Measurements from ENCODE around the gene DNAJC21.
"Not testable (repeated sequence)": the region's sequence is repeated elsewhere in the genome, so short reads cannot be mapped to it uniquely, and the experiment has no call there.

DNAJC21 gene

GRCh38 chr5:34915139-34915855 is 14.1 kb upstream of the DNAJC21 start, which contains the start of the genes BRIX1 and RAD1:
Gene BRIX1 (plus strand): TSS chr5:34915711. CDS start chr5:34915739, 28 bp downstream.
Gene RAD1 (minus strand): TSS chr5:34915504. CDS start chr5:34914892, 612 bp downstream.
- peaks cover 24% of the 10 kb centered on the region for H3K36me3 Mint-ChIP-seq (ENCODE audit: low read depth)
- H3K4me1 Mint-ChIP-seq: peaks cover 27% of the 10 kb centered on the region
- no peak within 1 kb of the TSS for H3K4me3 Mint-ChIP-seq
- H3K27me3 Mint-ChIP-seq (ENCODE audit: low read depth): no peaks in the 10 kb centered on the region
- TF ChIP-seq, protein P1, sequence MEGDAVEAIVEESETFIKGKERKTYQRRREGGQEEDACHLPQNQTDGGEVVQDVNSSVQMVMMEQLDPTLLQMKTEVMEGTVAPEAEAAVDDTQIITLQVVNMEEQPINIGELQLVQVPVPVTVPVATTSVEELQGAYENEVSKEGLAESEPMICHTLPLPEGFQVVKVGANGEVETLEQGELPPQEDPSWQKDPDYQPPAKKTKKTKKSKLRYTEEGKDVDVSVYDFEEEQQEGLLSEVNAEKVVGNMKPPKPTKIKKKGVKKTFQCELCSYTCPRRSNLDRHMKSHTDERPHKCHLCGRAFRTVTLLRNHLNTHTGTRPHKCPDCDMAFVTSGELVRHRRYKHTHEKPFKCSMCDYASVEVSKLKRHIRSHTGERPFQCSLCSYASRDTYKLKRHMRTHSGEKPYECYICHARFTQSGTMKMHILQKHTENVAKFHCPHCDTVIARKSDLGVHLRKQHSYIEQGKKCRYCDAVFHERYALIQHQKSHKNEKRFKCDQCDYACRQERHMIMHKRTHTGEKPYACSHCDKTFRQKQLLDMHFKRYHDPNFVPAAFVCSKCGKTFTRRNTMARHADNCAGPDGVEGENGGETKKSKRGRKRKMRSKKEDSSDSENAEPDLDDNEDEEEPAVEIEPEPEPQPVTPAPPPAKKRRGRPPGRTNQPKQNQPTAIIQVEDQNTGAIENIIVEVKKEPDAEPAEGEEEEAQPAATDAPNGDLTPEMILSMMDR (IDR thresholded peaks at IDR 0.05; ENCODE audit: unreplicated experiment in 3 of 3): peak in 1 of 3 experiments; percentile 7
- H3K27ac Mint-ChIP-seq: peak within 1 kb of the TSS in 1 of 3 experiments; percentile 38
- no peaks in the 10 kb centered on the region for H3K9me3 Mint-ChIP-seq

GRCh38 chr5:34915856-34916192 is 13.5 kb upstream of the DNAJC21 start:
- no peaks in the 10 kb centered on the region for H3K9me3 Mint-ChIP-seq
- peak overlapping the region in 1 of 3 experiments; percentile 19 for H3K27ac Mint-ChIP-seq
- H3K36me3 Mint-ChIP-seq (ENCODE audit: low read depth): peaks cover 27% of the 10 kb centered on the region
- TF ChIP-seq, protein P1 (IDR thresholded peaks at IDR 0.05; ENCODE audit: unreplicated experiment in 3 of 3): no peak
- H3K4me3 Mint-ChIP-seq: no peak overlapping the region
- no peaks in the 10 kb centered on the region for H3K27me3 Mint-ChIP-seq (ENCODE audit: low read depth)
- H3K4me1 Mint-ChIP-seq: peaks cover 27% of the 10 kb centered on the region

- H3K36me3 Mint-ChIP-seq (ENCODE audit: low read depth): peaks cover 25% of the 10 kb centered on the region
- peak overlapping the region in 1 of 3 experiments; percentile 38 for H3K27ac Mint-ChIP-seq
- TF ChIP-seq, protein P1 (IDR thresholded peaks at IDR 0.05; ENCODE audit: unreplicated experiment in 3 of 3): no peak
- peaks cover 27% of the 10 kb centered on the region for H3K4me1 Mint-ChIP-seq
- no peaks in the 10 kb centered on the region for H3K9me3 Mint-ChIP-seq
- H3K27me3 Mint-ChIP-seq (ENCODE audit: low read depth): no peaks in the 10 kb centered on the region
- H3K4me3 Mint-ChIP-seq: no peak overlapping the region
Observed at GRCh38 chr5:34916518-34916917, 12.8 kb upstream of the DNAJC21 start.

DNA sequence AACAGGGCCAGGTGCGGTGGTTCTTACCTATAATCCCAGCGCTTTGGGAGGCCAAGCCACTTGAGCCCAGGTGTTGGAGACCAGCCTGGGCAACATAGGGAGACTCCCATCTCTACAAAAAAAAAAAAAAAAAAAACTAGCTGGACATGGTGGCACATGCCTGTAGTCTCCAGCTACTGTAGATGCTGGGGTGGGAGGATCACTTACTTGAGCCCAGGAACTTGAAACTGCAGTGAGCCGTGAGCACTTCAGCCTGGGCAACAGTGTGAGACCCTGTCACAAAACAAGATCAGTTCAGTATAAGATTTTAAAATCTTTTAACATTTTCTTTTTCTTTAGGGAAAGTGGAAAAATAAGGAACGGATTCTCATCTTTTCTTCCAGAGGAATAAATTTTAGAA is 11.3 kb upstream of the DNAJC21 start:
- Mint-ChIP-seq H3K27ac (peak overlapping the region in 1 of 3 experiments; percentile 9), H3K27me3 (ENCODE audit: low read depth) (no peaks in the 10 kb centered on the region), H3K4me1 (peaks cover 27% of the 10 kb centered on the region), H3K4me3 (peak overlapping the region in 2 of 3 experiments; percentile 4 to 52), H3K9me3 (no peaks in the 10 kb centered on the region), H3K36me3 (ENCODE audit: low read depth) (peaks cover 24% of the 10 kb centered on the region)
- TF ChIP-seq, protein P1 (IDR thresholded peaks at IDR 0.05; ENCODE audit: unreplicated experiment in 3 of 3): no peak

- no peak overlapping the region for H3K27ac Mint-ChIP-seq
- peaks cover 22% of the 10 kb centered on the region for H3K4me1 Mint-ChIP-seq
- H3K9me3 Mint-ChIP-seq: no peaks in the 10 kb centered on the region
- TF ChIP-seq, protein P1 (IDR thresholded peaks at IDR 0.05; ENCODE audit: unreplicated experiment in 3 of 3): no peak
- no peak overlapping the region for H3K4me3 Mint-ChIP-seq
- peaks cover 32% of the 10 kb centered on the region for H3K36me3 Mint-ChIP-seq (ENCODE audit: low read depth)
- no peaks in the 10 kb centered on the region for H3K27me3 Mint-ChIP-seq (ENCODE audit: low read depth)
Observed at GRCh38 chr5:34919077-34919476, 10.3 kb upstream of the DNAJC21 start.

GRCh38 chr5:34923256-34923655 is 6.1 kb upstream of the DNAJC21 start:
- not testable (repeated sequence) for H3K4me1 Mint-ChIP-seq; H3K27me3 Mint-ChIP-seq (ENCODE audit: low read depth); H3K9me3 Mint-ChIP-seq; H3K4me3 Mint-ChIP-seq; H3K27ac Mint-ChIP-seq
- peaks cover 51% of the 10 kb centered on the region for H3K36me3 Mint-ChIP-seq (ENCODE audit: low read depth)

All from nephron (organoid).